GF-D8 (cell line): ENCODE measurements around the gene NRTN.
"Not testable (repeated sequence)": the region's sequence is repeated elsewhere in the genome, so short reads cannot be mapped to it uniquely, and the experiment has no call there.

Source experiments
- DNase-seq: peaks from one replicate; lab custom pipeline; 2025; lab: John Stamatoyannopoulos, UW

The NRTN gene

GRCh38 chr19:5867201-5868136 is 62.6 kb downstream of the NRTN start:
- DNase-seq, result no peak

GRCh38 chr19:5870986-5871394 is 66.1 kb downstream of the NRTN start:
- DNase-seq, result no peak

- DNase-seq, result no peak
Measured at GRCh38 chr19:5873617-5874199, 68.8 kb downstream of the NRTN start.

- not testable (repeated sequence) for DNase-seq
Measured at GRCh38 chr19:5874496-5874895, 69.6 kb downstream of the NRTN start.

- DNase-seq, result no peak
Measured at GRCh38 chr19:5877427-5877826, 72.6 kb downstream of the NRTN start.

- DNase-seq, result no peak
Measured at GRCh38 chr19:5877882-5878281, 73.0 kb downstream of the NRTN start.
